GM12878 (cell line): ENCODE results near the gene VWA5B2. TPM values are rescaled to one million over a fixed set of nuclear protein-coding genes. Genes with fewer than 3 reads are reported as not detected.
A peak's percentile ranks its signal among the peaks of the same experiment; 100 is the strongest.

Experiments
- BACH1 ChIP-seq: fragments of 450-650 bp; IDR thresholded peaks from 2 replicates; pipeline ENCODE4 v1.6.1; 2017; ENCODE audit warnings: mild to moderate bottlenecking, borderline replicate concordance
- BCL11A ChIP-seq: IDR thresholded peaks from 2 replicates; pipeline ENCODE4 v1.6.1; 2011; ENCODE audit warnings: low read depth, low read length
- GATAD2B ChIP-seq: fragments of 450-650 bp; conservative IDR thresholded peaks from 2 replicates; pipeline ENCODE4 v1.6.1; 2017; ENCODE audit warnings: low read depth, mild to moderate bottlenecking, moderate library complexity
- LARP7 ChIP-seq: fragments of 450-650 bp; IDR thresholded peaks from 2 replicates; pipeline ENCODE4 v1.6.1; 2017; ENCODE audit warnings: mild to moderate bottlenecking
- PKNOX1 ChIP-seq: fragments of 450-650 bp; IDR thresholded peaks from 2 replicates; pipeline ENCODE4 v1.6.1; 2016; ENCODE audit warnings: mild to moderate bottlenecking
- PML ChIP-seq: IDR thresholded peaks from 2 replicates; pipeline ENCODE4 v1.6.1; 2012; ENCODE audit warnings: low read length, inconsistent platforms
- POLR2AphosphoS2 ChIP-seq: IDR thresholded peaks from 2 replicates; pipeline ENCODE4 v1.6.1; 2011; ENCODE audit warnings: low read depth, mild to moderate bottlenecking, low read length, improper control_type of control experiment, moderate library complexity
- RB1 ChIP-seq: fragments of 450-650 bp; formaldehyde crosslinking; IDR thresholded peaks from 2 replicates; pipeline ENCODE4 v1.6.1; 2017; ENCODE audit warnings: mild to moderate bottlenecking, borderline replicate concordance
- SMAD5 ChIP-seq: IDR thresholded peaks from 2 replicates; pipeline ENCODE4 v1.6.1; 2016; ENCODE audit warnings: antibody characterized with exemption, low read depth
- SREBF1 ChIP-seq: IDR thresholded peaks from 2 replicates; pipeline ENCODE4 v1.6.1; 2012; ENCODE audit warnings: mild to moderate bottlenecking, low read length
- STAT1 ChIP-seq: fragments of 450-650 bp; conservative IDR thresholded peaks from 2 replicates; pipeline ENCODE4 v1.6.1; 2014; ENCODE audit warnings: antibody characterized with exemption, mild to moderate bottlenecking
- TAF1 ChIP-seq: IDR thresholded peaks from 2 replicates; pipeline ENCODE4 v1.6.1; 2011; ENCODE audit warnings: mild to moderate bottlenecking, low read depth, low read length, borderline replicate concordance
- YY1 ChIP-seq: IDR thresholded peaks from 2 replicates; pipeline ENCODE4 v1.6.1; 2011; ENCODE audit warnings: low read depth, mild to moderate bottlenecking, low read length
- ZNF384 ChIP-seq: IDR thresholded peaks from 2 replicates; pipeline ENCODE4 v1.6.1; 2012; ENCODE audit warnings: low read depth, mild to moderate bottlenecking, low read length, improper control_type of control experiment, borderline replicate concordance
- polyA plus RNA-seq, 11 experiments: library from polyadenylated mRNA; depleted of rRNA in 4 of 11; unstranded in 6 of 11; stranded (reverse) in 5 of 11; fragments of >200 nt; fragmentation: Nextera tagmentation in 4 of 11; fragmentation: Illumina TruSeq in 1 of 11; extraction: Ambion mirVana in 4 of 11; extraction: Trizol in 1 of 11; gene quantifications; 1 replicate in 1 of 11; 2 replicates in 10 of 11; pipeline versions ENCODE4 v1.2.1 to v1.2.3, GENCODE V29; 2011 to 2016; ENCODE audit warnings: inconsistent platforms in 2 of 11, missing spikeins in 2 of 11, low read depth in 1 of 11
- total RNA-seq, 4 experiments: library from RNA; depleted of rRNA in 3 of 4; stranded (reverse); fragments of >200 nt in 3 of 4; fragmentation: Illumina TruSeq in 1 of 4; extraction: Trizol in 1 of 4; gene quantifications; 2 replicates each; pipeline versions ENCODE4 v1.2.1 to v1.2.3, GENCODE V29; 2013 to 2021

Gene VWA5B2
- total and polyA plus RNA-seq, 10 of the 15 experiments (the other 5 are each of a cell fraction or from before 2014, with no cell fraction given) = 0.03 to 0.09 TPM; not detected in 8

GRCh38 chr3:184186184-184186901, 43.0 kb upstream of the VWA5B2 start, which contains the start of gene ABCF3 (continued):
- peak; percentile 36; the same call in 1 of the 2 replicates for TF ChIP-seq PKNOX1
- TF ChIP-seq BACH1 = peak; percentile 37; the same call in 1 of the 2 replicates
- TF ChIP-seq ZNF384 = no peak
- peak; percentile 63; the same call in 1 of the 2 replicates for TF ChIP-seq LARP7
- TF ChIP-seq RB1 = peak; percentile 82; the same call in 1 of the 2 replicates
- TF ChIP-seq TAF1 = peak; percentile 80
- peak; percentile 79; the same call in 1 of the 2 replicates for TF ChIP-seq SMAD5
- TF ChIP-seq SREBF1 = no peak
- no peak for TF ChIP-seq STAT1
- peak; percentile 97 for TF ChIP-seq YY1
- peak; percentile 18; the same call in 1 of the 2 replicates for TF ChIP-seq GATAD2B
- peak; percentile 47; the same call in 1 of the 2 replicates for TF ChIP-seq PML
- no peak for TF ChIP-seq BCL11A
- peak; percentile 89; the same call in 1 of the 2 replicates for TF ChIP-seq POLR2AphosphoS2
